Measurements from ENCODE around the gene ARMS2.

- TF ChIP-seq POLR2A (IDR thresholded peaks at IDR 0.05) (no peak), CTCF (IDR thresholded peaks at IDR 0.05) (no peak)
These were observed 4.0 kb upstream of the ARMS2 start for GRCh38 chr10:122450353-122450990.

Data from right lobe of liver (tissue), 4 donors.